SU-DHL-6 (cell line): ENCODE data around the gene SPG7.
"Not testable (repeated sequence)": the region's sequence is repeated elsewhere in the genome, so short reads cannot be mapped to it uniquely, and the experiment has no call there.

Experiments
- H2AFZ ChIP-seq: fragments of 200-600 bp; sonication (generic); 2 replicates; pipeline ENCODE4 v1.6.1; 2014; ENCODE audit warnings: low read depth, mild to moderate bottlenecking, moderate library complexity, mixed read lengths, antibody characterized with exemption, low read length; ENCODE audit not compliant: severe bottlenecking
- H3F3A ChIP-seq: fragments of 200-600 bp; shearing (Covaris generic); 2 replicates; pipeline ENCODE4 v1.6.0; 2016; ENCODE audit warnings: antibody characterized with exemption, mild to moderate bottlenecking; ENCODE audit not compliant: insufficient read depth
- H3K27ac ChIP-seq: fragments of 200-600 bp; sonication (generic); 2 replicates; pipeline ENCODE4 v1.5.1; 2016; ENCODE audit warnings: low read depth, mild to moderate bottlenecking, low read length, moderate library complexity, mixed read lengths
- H3K27me3 ChIP-seq: fragments of 200-600 bp; sonication (generic), shearing (Covaris generic); 2 replicates; pipeline ENCODE4 v1.6.0; 2014; ENCODE audit warnings: mild to moderate bottlenecking, low read length
- H3K36me3 ChIP-seq: fragments of 200-600 bp; sonication (generic); 2 replicates; pipeline ENCODE4 v1.6.1; 2014; ENCODE audit warnings: mild to moderate bottlenecking, low read length, mixed read lengths
- H3K4me2 ChIP-seq: fragments of 300-600, 200-600 bp; shearing (Covaris generic), sonication (generic); 2 replicates; pipeline ENCODE4 v1.6.0; 2014; ENCODE audit warnings: low read length, low read depth, mild to moderate bottlenecking; ENCODE audit not compliant: poor library complexity, severe bottlenecking
- H3K4me3 ChIP-seq: fragments of 200-600 bp; sonication (generic); 2 replicates; pipeline ENCODE4 v1.5.1; 2014; ENCODE audit warnings: antibody characterized with exemption, low read length, mild to moderate bottlenecking, mixed read lengths; ENCODE audit not compliant: insufficient read depth, poor library complexity, severe bottlenecking
- H3K79me2 ChIP-seq: fragments of 200-600 bp; sonication (generic); 2 replicates; pipeline ENCODE4 v1.6.1; 2014; ENCODE audit warnings: mild to moderate bottlenecking, low read length, moderate library complexity; ENCODE audit not compliant: insufficient read depth
- H3K9ac ChIP-seq: fragments of 200-600 bp; sonication (generic); 2 replicates; pipeline ENCODE4 v1.7.0; 2014; ENCODE audit warnings: mild to moderate bottlenecking, low read length
- H3K9me2 ChIP-seq: fragments of 200-600 bp; sonication (generic); replicated peaks from 2 replicates; pipeline ENCODE4 v1.6.1; 2014; ENCODE audit warnings: low read length; ENCODE audit not compliant: insufficient read depth
- H3K9me3 ChIP-seq: fragments of 200-600 bp; sonication (generic); 2 replicates; pipeline ENCODE4 v1.6.1; 2014; ENCODE audit warnings: low read length, mixed read lengths; ENCODE audit not compliant: insufficient read depth
- H4K20me1 ChIP-seq: fragments of 200-600 bp; sonication (generic); 2 replicates; pipeline ENCODE4 v1.6.1; 2014; ENCODE audit warnings: low read depth, mild to moderate bottlenecking, antibody characterized with exemption, low read length, moderate library complexity, mixed read lengths
- EZH2phosphoT487 ChIP-seq: fragments of 200-600 bp; sonication (generic), shearing (Covaris generic); conservative IDR thresholded peaks from 2 replicates; pipeline ENCODE4 v1.6.1; 2018; ENCODE audit warnings: mild to moderate bottlenecking, antibody characterized with exemption, low read length, moderate library complexity, mixed read lengths
- TF ChIP-seq, protein P1 (sequence below): fragments of 200-600 bp; sonication (generic); IDR thresholded peaks from one replicate; pipeline ENCODE4 v1.5.1; 2017; ENCODE audit warnings: antibody characterized with exemption, mild to moderate bottlenecking, low read length, moderate library complexity; ENCODE audit not compliant: insufficient read depth, poor library complexity, severe bottlenecking

Gene SPG7

DNA sequence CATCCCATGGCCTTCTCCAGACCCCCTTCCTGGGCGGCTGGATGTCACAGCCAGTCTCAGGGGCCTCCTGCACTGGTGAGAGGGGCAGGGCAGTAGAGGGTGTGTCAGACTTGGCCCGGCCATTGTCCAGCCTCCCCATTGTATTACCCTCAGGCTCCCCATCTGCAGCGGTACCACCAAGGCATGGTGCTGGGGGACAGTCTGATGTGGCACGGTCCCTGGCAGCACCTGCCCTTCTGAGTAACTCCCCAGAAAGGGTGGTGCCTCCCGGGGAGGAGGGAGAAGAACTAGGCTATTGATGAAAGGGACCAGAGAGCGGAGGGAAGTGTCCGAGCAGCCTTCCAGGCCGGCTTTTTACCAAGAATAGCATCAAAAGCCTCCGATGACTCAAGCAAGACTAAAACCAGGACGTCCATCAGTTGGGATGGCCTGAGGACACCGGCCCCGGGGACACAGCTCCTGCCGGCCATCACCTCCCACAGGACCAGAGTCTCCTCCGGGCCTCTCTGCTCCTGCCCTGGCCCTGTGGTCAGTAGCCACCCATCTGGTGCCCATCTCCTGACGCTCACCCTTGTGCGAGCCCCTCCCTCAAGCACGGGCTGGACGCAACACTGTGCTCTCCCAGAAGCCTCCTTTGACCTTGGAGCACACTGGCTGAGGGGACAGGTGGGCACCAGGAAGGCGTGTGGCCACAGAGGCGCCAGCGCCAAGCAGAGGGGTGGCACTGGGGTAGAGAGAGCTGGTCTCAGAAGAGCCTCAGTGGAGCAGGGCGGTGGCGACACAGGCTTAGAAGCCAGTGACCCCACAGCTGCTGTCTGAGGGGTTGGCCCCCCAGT is 61.5 kb downstream of the SPG7 start:
- no peak overlapping the region for H3K4me2 ChIP-seq
- no peaks in the 10 kb centered on the region for H3K9me3 ChIP-seq
- no peaks in the 10 kb centered on the region for H3K36me3 ChIP-seq
- no peak overlapping the region for H2AFZ ChIP-seq
- TF ChIP-seq, protein P1, sequence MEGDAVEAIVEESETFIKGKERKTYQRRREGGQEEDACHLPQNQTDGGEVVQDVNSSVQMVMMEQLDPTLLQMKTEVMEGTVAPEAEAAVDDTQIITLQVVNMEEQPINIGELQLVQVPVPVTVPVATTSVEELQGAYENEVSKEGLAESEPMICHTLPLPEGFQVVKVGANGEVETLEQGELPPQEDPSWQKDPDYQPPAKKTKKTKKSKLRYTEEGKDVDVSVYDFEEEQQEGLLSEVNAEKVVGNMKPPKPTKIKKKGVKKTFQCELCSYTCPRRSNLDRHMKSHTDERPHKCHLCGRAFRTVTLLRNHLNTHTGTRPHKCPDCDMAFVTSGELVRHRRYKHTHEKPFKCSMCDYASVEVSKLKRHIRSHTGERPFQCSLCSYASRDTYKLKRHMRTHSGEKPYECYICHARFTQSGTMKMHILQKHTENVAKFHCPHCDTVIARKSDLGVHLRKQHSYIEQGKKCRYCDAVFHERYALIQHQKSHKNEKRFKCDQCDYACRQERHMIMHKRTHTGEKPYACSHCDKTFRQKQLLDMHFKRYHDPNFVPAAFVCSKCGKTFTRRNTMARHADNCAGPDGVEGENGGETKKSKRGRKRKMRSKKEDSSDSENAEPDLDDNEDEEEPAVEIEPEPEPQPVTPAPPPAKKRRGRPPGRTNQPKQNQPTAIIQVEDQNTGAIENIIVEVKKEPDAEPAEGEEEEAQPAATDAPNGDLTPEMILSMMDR, result no peak
- no peak for TF ChIP-seq EZH2phosphoT487
- H3K79me2 ChIP-seq, result no peaks in the 10 kb centered on the region
- H3F3A ChIP-seq, result peaks cover 26% of the 10 kb centered on the region
- no peak overlapping the region for H3K4me3 ChIP-seq
- H3K9ac ChIP-seq, result no peak overlapping the region
- no peak overlapping the region for H3K27ac ChIP-seq
- no peaks in the 10 kb centered on the region for H3K27me3 ChIP-seq
- H3K9me2 ChIP-seq, result no peaks in the 10 kb centered on the region
- no peaks in the 10 kb centered on the region for H4K20me1 ChIP-seq

DNA sequence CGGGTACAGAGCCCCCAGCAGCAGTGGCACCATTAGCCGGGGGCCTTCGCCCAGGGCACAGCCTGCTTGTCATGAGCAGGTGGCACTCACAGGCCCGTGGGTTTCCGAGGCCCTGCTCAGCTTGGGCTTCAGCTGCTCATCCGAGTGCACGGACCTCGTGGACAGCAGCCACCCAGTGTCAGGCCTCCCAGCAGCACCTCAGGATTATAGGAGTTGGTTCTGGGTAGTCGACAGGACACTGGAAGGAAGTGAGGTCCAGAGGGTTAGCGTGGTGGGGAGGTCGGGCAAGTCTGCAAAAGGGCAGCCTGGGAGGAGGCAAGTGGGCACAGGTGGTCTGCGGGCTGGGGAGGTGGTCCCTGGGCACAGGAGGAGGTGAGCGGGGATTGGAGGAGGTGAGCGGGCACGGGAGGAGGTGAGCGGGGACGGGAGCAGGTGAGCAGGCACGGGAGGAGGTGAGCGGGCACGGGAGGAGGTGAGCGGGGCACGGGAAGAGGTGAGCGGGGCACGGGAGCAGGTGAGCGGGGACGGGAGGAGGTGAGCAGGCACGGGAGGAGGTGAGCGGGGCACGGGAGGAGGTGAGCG is 62.2 kb downstream of the SPG7 start:
- no peaks in the 10 kb centered on the region for H4K20me1 ChIP-seq
- no peaks in the 10 kb centered on the region for H3K9me2 ChIP-seq
- H3F3A ChIP-seq, result peaks cover 19% of the 10 kb centered on the region
- TF ChIP-seq, protein P1, result no peak
- no peak for TF ChIP-seq EZH2phosphoT487
- H3K4me2 ChIP-seq, result no peak overlapping the region
- H3K36me3 ChIP-seq, result no peaks in the 10 kb centered on the region
- no peaks in the 10 kb centered on the region for H3K27me3 ChIP-seq
- no peaks in the 10 kb centered on the region for H3K79me2 ChIP-seq
- H3K9me3 ChIP-seq, result no peaks in the 10 kb centered on the region
- no peak overlapping the region for H3K9ac ChIP-seq
- no peak overlapping the region for H3K27ac ChIP-seq
- no peak overlapping the region for H3K4me3 ChIP-seq
- no peak overlapping the region for H2AFZ ChIP-seq

DNA sequence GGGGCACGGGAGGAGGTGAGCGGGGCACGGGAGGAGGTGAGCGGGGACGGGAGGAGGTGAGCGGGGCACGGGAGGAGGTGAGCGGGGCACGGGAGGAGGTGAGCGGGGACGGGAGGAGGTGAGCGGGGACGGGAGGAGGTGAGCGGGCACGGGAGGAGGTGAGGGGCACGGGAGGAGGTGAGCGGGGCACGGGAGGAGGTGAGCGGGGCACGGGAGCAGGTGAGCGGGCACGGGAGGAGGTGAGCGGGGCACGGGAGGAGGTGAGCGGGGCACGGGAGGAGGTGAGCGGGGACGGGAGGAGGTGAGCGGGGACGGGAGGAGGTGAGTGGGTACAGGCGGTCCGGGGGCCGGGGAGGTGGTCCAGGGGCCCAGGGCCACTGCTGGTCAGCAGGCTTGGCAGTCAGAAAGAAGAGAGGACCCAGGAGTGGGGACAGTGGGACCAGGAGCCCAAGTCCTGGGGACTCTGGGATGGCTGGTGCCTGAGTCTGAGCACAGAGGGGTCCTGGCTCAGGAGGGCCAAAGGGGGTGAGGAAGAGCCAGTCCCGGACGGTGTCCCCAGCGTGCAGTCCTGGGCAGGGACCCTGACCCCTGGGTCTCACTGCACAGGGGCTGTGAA is 62.9 kb downstream of the SPG7 start:
- H3K27me3 ChIP-seq, H3K79me2 ChIP-seq, H3K4me3 ChIP-seq, H3K9me3 ChIP-seq, H2AFZ ChIP-seq, H4K20me1 ChIP-seq, H3K36me3 ChIP-seq, H3K9ac ChIP-seq, H3K9me2 ChIP-seq, H3K4me2 ChIP-seq, H3K27ac ChIP-seq: not testable (repeated sequence)
- H3F3A ChIP-seq, result peaks cover 13% of the 10 kb centered on the region

DNA sequence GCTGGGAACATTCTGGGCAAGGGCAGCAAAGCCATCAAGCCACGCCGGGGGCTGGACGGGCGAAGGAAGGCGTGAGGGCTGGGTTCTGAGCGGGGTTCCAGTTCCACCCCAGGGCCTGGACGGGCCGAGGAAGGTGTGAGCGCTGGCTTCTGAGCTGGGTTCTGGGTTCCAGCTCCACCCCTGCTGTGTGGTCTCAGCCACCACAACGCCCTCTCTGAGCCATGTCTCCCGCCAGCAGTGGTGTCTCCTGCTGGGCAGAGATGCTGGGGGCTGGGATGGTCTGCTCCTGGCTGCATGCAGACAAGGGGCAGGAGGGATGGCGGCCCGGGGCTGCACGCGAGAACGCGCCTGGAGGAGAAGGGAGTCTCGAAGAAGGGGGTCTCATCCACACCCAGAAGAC is 63.4 kb downstream of the SPG7 start:
- no peaks in the 10 kb centered on the region for H3K9me3 ChIP-seq
- no peak overlapping the region for H3K9ac ChIP-seq
- peaks cover 8% of the 10 kb centered on the region; the same call in 1 of the 2 replicates for H3F3A ChIP-seq
- TF ChIP-seq, protein P1, result no peak
- no peak for TF ChIP-seq EZH2phosphoT487
- no peaks in the 10 kb centered on the region for H3K27me3 ChIP-seq
- no peaks in the 10 kb centered on the region for H3K79me2 ChIP-seq
- H3K36me3 ChIP-seq, result no peaks in the 10 kb centered on the region
- H3K4me2 ChIP-seq, result no peak overlapping the region
- no peaks in the 10 kb centered on the region for H3K9me2 ChIP-seq
- H3K4me3 ChIP-seq, result no peak overlapping the region
- H3K27ac ChIP-seq, result no peak overlapping the region
- H2AFZ ChIP-seq, result no peak overlapping the region
- no peaks in the 10 kb centered on the region for H4K20me1 ChIP-seq
